Measurements from ENCODE around the gene CNPY4. TPM values are rescaled to one million over a fixed set of nuclear protein-coding genes. Genes with fewer than 3 reads are reported as not detected.
A peak's percentile ranks its signal among the peaks of the same experiment; 100 is the strongest.

Gene CNPY4
- total RNA-seq, 4 donors from 2014 or later: 7.5 to 15.9 (median 11.5) TPM

GRCh38 chr7:100082978-100083377 is 36.5 kb upstream of the CNPY4 start:
- no peak for TF ChIP-seq POLR2A (IDR thresholded peaks at IDR 0.05)
- no peak for TF ChIP-seq CTCF (IDR thresholded peaks at IDR 0.05)
- TF ChIP-seq EP300 (IDR thresholded peaks at IDR 0.05): no peak
- H3K27me3 ChIP-seq: no peaks in the 10 kb centered on the region
- H3K27ac ChIP-seq: peak overlapping the region in 1 of 4 donors; percentile 76
- H3K9me3 ChIP-seq: no peaks in the 10 kb centered on the region
- no peak overlapping the region for H3K4me3 ChIP-seq
- peaks cover 0 to 45% (median 31%) of the 10 kb centered on the region in 4 donors for H3K4me1 ChIP-seq
- 64 to 67% methylated on average over 4 of the region's 4 CpGs for WGBS, 2 donors
- DNase-seq (ENCODE audit: low spot score in 2 of 2): no peak
- H3K36me3 ChIP-seq: peaks cover 0 to 15% (median 0%) of the 10 kb centered on the region in 3 donors

- H3K4me3 ChIP-seq: no peak overlapping the region
- peaks cover 0 to 5% (median 0%) of the 10 kb centered on the region in 3 donors for H3K36me3 ChIP-seq
- DNase-seq (ENCODE audit: low spot score in 2 of 2): no peak
- no peak for TF ChIP-seq EP300 (IDR thresholded peaks at IDR 0.05)
- TF ChIP-seq POLR2A (IDR thresholded peaks at IDR 0.05): no peak
- TF ChIP-seq CTCF (IDR thresholded peaks at IDR 0.05): no peak
- peaks cover 0 to 39% (median 22%) of the 10 kb centered on the region in 4 donors for H3K4me1 ChIP-seq
- no peaks in the 10 kb centered on the region for H3K27me3 ChIP-seq
- 46 to 60% methylated on average over 3 of the region's 3 CpGs for WGBS, 2 donors
- H3K27ac ChIP-seq: no peak overlapping the region
- H3K9me3 ChIP-seq: no peaks in the 10 kb centered on the region
Observed at GRCh38 chr7:100085515-100085914, 33.9 kb upstream of the CNPY4 start.

- DNase-seq (ENCODE audit: low spot score in 2 of 2): no peak
- WGBS, 2 donors: 71 to 80% methylated on average over 10 of the region's 10 CpGs
- Histone ChIP-seq H3K27me3 (no peaks in the 10 kb centered on the region), H3K27ac (no peak overlapping the region), H3K9me3 (no peaks in the 10 kb centered on the region), H3K4me1 (peaks cover 0 to 30% (median 15%) of the 10 kb centered on the region in 4 donors), H3K36me3 (peaks cover 0 to 22% (median 7%) of the 10 kb centered on the region in 3 donors), H3K4me3 (no peak overlapping the region)
- TF ChIP-seq CTCF (IDR thresholded peaks at IDR 0.05) (no peak), POLR2A (IDR thresholded peaks at IDR 0.05) (no peak), EP300 (IDR thresholded peaks at IDR 0.05) (no peak)
Observed at GRCh38 chr7:100087055-100087750, 32.2 kb upstream of the CNPY4 start.

GRCh38 chr7:100088095-100088620 is 31.3 kb upstream of the CNPY4 start:
- Histone ChIP-seq H3K27ac (peak overlapping the region; percentile 80 to 94 (median 88)), H3K4me1 (peaks cover 0 to 28% (median 8%) of the 10 kb centered on the region in 4 donors), H3K27me3 (no peaks in the 10 kb centered on the region), H3K36me3 (peaks cover 0 to 32% (median 7%) of the 10 kb centered on the region in 3 donors), H3K4me3 (peak overlapping the region; percentile 53 to 91 (median 72)), H3K9me3 (no peaks in the 10 kb centered on the region)
- TF ChIP-seq EP300 (IDR thresholded peaks at IDR 0.05) (no peak), CTCF (IDR thresholded peaks at IDR 0.05) (no peak), POLR2A (IDR thresholded peaks at IDR 0.05) (no peak)
- 73 to 80% methylated on average over 11 of the region's 11 CpGs for WGBS, 2 donors
- DNase-seq (ENCODE audit: low spot score in 2 of 2): no peak
